Epithelial cell of esophagus (primary cell): ENCODE results near the gene ZNF217.
"Not testable (repeated sequence)": the region's sequence is repeated elsewhere in the genome, so short reads cannot be mapped to it uniquely, and the experiment has no call there.

Experiments
- DNase-seq: peaks from one replicate; pipeline ENCODE4 v3.0.0; 2010; ENCODE audit warnings: low read depth
- H3K4me3 ChIP-seq: 2 replicates; pipeline ENCODE4 v1.5.1; 2011; ENCODE audit warnings: mild to moderate bottlenecking, low read length, control low read depth
- TF ChIP-seq, protein P1 (sequence below): IDR thresholded peaks from 2 replicates; pipeline ENCODE4 v1.5.1; 2011; ENCODE audit warnings: low read depth, mild to moderate bottlenecking, low read length, control low read depth, inconsistent platforms; ENCODE audit not compliant: insufficient read depth; ENCODE audit errors: missing control alignments

The ZNF217 gene

DNA sequence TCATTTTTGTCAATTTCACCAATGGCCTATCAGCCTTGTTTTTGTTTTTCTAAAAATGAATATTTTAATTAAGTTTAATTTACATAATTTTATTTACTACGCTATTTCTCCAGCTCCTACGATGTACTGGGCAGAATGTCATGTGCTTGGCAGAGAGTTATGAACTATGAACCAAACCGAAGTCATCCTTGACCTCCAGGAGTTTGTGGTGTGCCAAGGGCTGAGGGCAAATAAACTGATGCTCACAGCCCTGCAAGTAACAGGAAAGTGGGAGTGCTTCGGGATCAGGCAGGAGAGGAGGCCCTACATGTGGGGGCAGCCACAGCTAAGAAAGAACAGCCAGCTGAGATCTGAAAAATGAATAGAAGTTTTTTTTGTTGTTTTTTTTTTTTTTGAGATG lies 38.6 kb downstream of the ZNF217 start:
- no peak for DNase-seq
- TF ChIP-seq, protein P1, sequence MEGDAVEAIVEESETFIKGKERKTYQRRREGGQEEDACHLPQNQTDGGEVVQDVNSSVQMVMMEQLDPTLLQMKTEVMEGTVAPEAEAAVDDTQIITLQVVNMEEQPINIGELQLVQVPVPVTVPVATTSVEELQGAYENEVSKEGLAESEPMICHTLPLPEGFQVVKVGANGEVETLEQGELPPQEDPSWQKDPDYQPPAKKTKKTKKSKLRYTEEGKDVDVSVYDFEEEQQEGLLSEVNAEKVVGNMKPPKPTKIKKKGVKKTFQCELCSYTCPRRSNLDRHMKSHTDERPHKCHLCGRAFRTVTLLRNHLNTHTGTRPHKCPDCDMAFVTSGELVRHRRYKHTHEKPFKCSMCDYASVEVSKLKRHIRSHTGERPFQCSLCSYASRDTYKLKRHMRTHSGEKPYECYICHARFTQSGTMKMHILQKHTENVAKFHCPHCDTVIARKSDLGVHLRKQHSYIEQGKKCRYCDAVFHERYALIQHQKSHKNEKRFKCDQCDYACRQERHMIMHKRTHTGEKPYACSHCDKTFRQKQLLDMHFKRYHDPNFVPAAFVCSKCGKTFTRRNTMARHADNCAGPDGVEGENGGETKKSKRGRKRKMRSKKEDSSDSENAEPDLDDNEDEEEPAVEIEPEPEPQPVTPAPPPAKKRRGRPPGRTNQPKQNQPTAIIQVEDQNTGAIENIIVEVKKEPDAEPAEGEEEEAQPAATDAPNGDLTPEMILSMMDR, result no peak
- H3K4me3 ChIP-seq, result no peak overlapping the region

DNA sequence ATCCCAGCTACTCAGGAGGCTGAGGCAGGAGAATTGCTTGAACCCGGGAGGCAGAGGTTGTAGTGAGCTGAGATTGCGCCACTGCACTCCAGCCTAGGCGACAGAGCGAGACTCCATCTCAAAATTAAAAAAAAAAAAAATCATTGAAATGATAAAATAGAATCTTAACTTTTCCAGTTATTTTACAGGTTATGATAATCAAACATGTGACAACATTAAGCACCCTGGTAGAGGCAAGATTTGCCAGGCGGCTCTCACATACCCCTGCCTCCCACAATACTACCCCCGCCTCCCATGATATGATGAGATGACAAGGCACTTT lies 41.1 kb downstream of the ZNF217 start:
- not testable (repeated sequence) for H3K4me3 ChIP-seq, DNase-seq

DNA sequence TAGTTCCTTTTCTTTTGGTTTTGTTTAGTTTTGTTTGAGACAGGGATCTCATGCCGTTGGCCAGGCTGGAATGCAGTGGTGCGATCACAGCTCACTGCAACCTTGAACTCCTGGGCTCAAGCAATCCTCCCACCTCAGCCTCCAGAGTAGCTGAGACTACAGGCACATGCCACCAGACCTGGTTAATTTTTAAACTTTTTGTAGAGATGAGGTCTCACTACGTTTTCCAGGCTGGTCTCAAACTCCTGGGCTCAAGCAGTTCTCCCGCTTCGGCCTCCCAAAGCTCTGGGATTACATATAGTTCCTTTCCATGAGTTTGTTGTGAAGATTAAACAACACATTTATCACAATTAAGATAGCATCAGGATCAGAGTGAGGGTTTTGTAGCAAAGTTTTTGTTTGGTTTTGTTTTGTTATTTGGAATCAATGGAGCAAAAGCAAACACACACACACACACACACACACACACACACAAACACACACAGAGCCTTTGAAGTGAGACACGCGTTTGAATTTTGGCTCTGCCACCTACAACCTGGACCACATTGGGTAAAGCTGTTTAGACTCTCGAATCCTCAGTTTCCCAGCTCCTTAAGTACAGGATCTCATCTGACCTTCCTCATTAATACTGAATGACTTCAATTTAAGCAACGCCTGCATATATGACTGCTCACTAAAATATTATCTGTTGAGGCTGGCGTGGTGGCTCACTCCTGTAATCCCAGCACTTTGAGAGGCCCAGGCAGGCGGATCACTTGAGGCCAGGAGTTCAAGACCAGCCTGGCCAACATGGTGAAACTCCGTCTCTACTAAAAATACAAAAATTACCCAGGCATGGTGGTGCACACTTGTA lies 41.7 kb downstream of the ZNF217 start:
- DNase-seq, H3K4me3 ChIP-seq: not testable (repeated sequence)

DNA sequence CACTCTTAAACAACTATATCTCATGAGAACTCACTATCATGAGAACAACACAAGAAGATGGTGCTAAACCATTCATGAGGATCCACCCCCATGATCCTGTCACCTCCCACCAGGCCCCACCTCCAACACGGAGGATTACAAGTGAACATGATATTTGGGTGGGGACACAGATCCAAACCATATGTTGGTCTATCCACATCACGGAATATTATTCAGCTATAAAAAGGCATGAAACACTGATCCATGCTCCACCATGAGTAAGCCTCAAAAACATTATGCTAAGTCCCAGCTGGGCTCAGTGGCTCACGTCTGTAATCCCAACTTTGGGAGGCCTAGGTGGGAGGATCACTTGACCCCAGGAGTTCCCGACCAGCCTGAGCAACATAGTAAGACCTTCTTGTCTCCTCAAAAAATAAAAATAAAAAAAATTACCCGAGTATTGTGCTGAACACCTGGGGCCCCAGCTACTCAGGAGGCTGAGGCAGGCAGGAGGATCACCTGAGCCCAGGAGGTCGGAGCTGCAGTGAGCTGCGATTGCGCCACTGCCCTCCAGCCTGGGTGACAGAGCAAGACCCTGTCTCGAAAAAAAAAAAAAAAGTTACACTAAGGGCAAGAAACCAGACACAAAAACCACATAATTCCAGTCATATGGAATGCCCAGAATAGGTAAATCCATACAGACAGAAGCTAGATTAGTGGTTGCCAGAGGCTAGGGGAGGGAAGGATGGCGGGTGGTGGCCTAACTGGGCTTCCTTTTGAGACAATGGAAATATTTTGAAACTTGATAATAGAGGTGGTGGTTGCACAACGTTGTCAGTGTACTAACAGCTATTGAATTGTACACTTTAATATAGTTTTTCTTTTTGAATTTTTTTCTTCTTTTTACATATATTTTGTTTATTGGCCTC lies 43.1 kb downstream of the ZNF217 start:
- TF ChIP-seq, protein P1, result no peak
- DNase-seq, result peak; percentile 14
- no peak overlapping the region for H3K4me3 ChIP-seq

DNA sequence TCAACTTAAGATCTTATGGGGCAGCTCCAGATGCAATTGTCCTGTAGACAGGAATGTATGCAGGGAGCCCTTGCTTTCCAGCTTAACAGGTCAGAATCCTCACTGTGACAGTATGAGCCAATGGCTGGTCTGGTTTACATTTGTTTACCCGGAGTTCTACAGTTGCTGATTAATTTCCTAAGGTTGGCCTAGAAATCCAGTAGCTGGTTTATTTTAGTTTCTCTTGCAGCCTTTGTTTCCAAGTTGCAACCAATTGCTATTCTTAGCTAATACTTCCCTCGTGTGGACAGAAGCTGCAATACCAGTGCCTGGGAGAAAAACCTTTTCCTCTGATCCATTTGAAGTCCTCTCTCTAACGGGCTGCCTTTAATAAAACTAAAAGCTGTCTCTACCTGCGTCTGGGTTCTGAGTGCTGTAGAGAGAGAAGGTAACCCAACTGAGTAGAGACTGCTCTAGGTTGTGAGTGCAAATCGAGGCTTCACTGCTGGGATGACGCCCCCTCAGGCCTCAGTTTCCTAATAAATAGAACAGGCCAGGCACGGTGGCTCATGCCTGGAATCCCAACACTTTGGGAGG lies 45.9 kb downstream of the ZNF217 start:
- TF ChIP-seq, protein P1, result peak; percentile 84
- H3K4me3 ChIP-seq, result no peak overlapping the region

DNA sequence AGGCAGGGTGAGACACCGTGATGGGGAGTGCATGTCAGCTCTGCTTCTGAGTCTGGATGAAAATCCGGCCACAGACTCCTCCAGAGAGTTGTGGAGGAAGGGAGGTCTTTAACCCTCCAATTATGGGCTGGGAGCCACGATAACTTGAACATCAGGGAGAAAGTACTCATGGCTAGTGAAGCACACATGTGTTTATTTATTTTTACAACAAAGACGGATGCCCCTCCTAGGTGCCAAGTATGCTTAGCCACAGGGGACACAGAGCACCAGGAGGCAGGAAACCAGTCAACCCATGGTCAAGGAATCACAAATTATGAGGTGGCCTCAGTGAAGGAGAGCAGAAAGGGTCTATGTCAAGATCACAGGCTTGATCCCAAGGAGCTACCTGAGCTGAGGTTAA lies 54.1 kb downstream of the ZNF217 start:
- H3K4me3 ChIP-seq, result no peak overlapping the region
- DNase-seq, result no peak
- TF ChIP-seq, protein P1, result no peak

More for the DNA sequence above, 45.9 kb downstream of the ZNF217 start:
- DNase-seq, result peak; percentile 62

DNA sequence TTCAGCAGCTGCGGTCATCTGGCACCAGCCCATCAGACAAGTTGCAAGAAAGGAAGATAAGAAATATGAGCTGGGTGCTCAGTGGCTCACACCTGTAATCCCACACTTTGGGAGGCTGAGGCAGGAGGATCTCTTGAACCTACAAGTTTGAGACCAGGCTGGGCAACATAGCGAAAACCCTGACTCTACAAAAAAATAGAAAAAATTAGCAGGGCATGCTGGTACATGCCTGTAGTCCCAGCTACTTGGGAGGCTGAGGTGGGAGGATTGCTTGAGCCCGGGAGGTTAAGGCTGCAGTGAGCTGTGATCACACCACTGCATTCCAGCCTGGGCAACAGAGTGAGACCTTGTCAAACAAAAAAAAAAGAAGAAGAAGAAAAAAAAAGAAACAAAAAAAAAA lies 57.3 kb downstream of the ZNF217 start:
- H3K4me3 ChIP-seq, DNase-seq: not testable (repeated sequence)

DNA sequence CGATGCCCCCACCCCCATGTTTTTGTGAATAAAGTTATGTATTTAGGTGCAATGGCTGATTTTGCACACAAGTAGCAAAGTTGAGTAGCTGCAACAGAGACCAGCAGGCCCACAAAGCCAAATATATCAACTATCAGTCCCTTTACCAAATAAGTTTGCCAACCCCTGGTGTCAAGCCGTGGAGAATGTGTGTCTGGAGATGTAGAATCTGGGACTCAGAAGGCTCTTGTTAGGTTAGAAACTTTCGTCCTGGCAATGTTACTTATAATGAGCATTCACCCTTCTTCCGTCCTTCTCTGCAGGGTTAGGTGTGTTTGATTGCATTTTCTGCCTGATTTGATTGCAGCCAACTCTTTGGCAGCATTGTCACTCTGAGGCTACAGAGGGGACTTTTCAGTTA lies 57.8 kb downstream of the ZNF217 start:
- H3K4me3 ChIP-seq, result no peak overlapping the region
- DNase-seq, result no peak
- TF ChIP-seq, protein P1, result no peak
